CD4-positive, alpha-beta memory T cell (primary cell): ENCODE data around the gene RANBP10. TPM values are rescaled to one million over a fixed set of nuclear protein-coding genes. Genes with fewer than 3 reads are reported as not detected.
A peak's percentile ranks its signal among the peaks of the same experiment; 100 is the strongest.

Source experiments
- CTCF ChIA-PET: fragments of 350-600 bp; sonication (Branson Sonifier 250); formaldehyde crosslinking; loops from one replicate; lab custom pipeline; 2021; ENCODE audit warnings: inconsistent platforms; ENCODE audit not compliant: partially characterized antibody; lab: Charles Lee
- POLR2A ChIA-PET: fragments of 350-600 bp; sonication (Branson Sonifier 250); formaldehyde crosslinking; loops from one replicate; lab custom pipeline; 2021; ENCODE audit not compliant: partially characterized antibody; lab: Charles Lee
- DNase-seq, 5 donors: peaks; one replicate each; pipeline versions ENCODE4 v3.0.0 to v3.0.0-alpha.2; 2020 to 2022; ENCODE audit warnings: mixed read lengths in 1 of 5
- H3K27ac ChIP-seq: one replicate; pipeline ENCODE4 v1.7.0; 2013; ENCODE audit warnings: low read depth, low read length
- H3K27me3 ChIP-seq: 2 replicates; pipeline ENCODE4 v1.7.0; 2013; ENCODE audit warnings: mild to moderate bottlenecking, low read length, moderate library complexity; ENCODE audit not compliant: insufficient read depth
- H3K36me3 ChIP-seq: 2 replicates; pipeline ENCODE4 v1.7.0; 2013; ENCODE audit warnings: mild to moderate bottlenecking, low read length, moderate library complexity; ENCODE audit not compliant: insufficient read depth
- H3K4me1 ChIP-seq: 2 replicates; pipeline ENCODE4 v1.7.0; 2013; ENCODE audit warnings: mild to moderate bottlenecking, low read length, moderate library complexity; ENCODE audit not compliant: insufficient read depth
- H3K4me3 ChIP-seq, 2 donors: one replicate each; pipeline ENCODE4 v1.7.0; 2013; ENCODE audit warnings: low read length in 2 of 2, mild to moderate bottlenecking in 1 of 2
- H3K9me3 ChIP-seq, 2 donors: one replicate each; pipeline ENCODE4 v1.7.0; 2013; ENCODE audit warnings: low read length in 2 of 2, control low read depth in 1 of 2; ENCODE audit not compliant: control insufficient read depth in 1 of 2
- H3K27ac Mint-ChIP-seq, 7 donors: one replicate each; pipeline ENCODE4 v1.8.0; 2020 to 2021; ENCODE audit warnings: mixed read lengths in 7 of 7, mild to moderate bottlenecking in 6 of 7, inconsistent platforms in 3 of 7, moderate library complexity in 3 of 7
- H3K27me3 Mint-ChIP-seq, 2 donors: one replicate each; pipeline ENCODE4 v1.8.0; 2020 to 2021; ENCODE audit warnings: mixed read lengths in 2 of 2
- H3K36me3 Mint-ChIP-seq, 2 donors: one replicate each; pipeline ENCODE4 v1.8.0; 2020 to 2021; ENCODE audit warnings: mixed read lengths in 2 of 2, inconsistent platforms in 1 of 2, mild to moderate bottlenecking in 1 of 2
- H3K4me1 Mint-ChIP-seq, 4 donors: one replicate each; pipeline ENCODE4 v1.8.0; 2020 to 2021; ENCODE audit warnings: mixed read lengths in 4 of 4, mild to moderate bottlenecking in 1 of 4
- H3K4me3 Mint-ChIP-seq, 8 donors: one replicate each; pipeline ENCODE4 v1.8.0; 2020 to 2021; ENCODE audit warnings: mixed read lengths in 8 of 8, mild to moderate bottlenecking in 7 of 8, moderate library complexity in 6 of 8, inconsistent platforms in 3 of 8
- H3K9me3 Mint-ChIP-seq, 8 donors: one replicate each; pipeline ENCODE4 v1.8.0; 2020 to 2021; ENCODE audit warnings: mixed read lengths in 8 of 8, mild to moderate bottlenecking in 5 of 8, inconsistent platforms in 3 of 8, moderate library complexity in 1 of 8
- intact Hi-C: fragments of 100-400 bp; cut with micrococcal nuclease; formaldehyde crosslinking; loops from one replicate; pipeline ENCODE4 v1.15.1; 2023
- polyA plus RNA-seq, 2 donors: library from polyadenylated mRNA; unstranded; fragments of 300-500 nt; fragmentation: Illumina TruSeq; gene quantifications; one replicate each; pipeline ENCODE4 v1.2.3, GENCODE V29; 2021
- total RNA-seq, 2 experiments: library from RNA; stranded (reverse); gene quantifications; one replicate each; pipeline ENCODE4 v1.2.3, GENCODE V29; 2021

Gene RANBP10
- total RNA-seq (10 to 100 TPM; 25.6 to 27.8 TPM), polyA plus RNA-seq (10 to 100 TPM in 1 of 2 donors, 1 to 10 TPM in 1; 7.1 to 14.7 TPM)

- peak; percentile 97 to 99 (median 99) for DNase-seq
- Histone ChIP-seq H3K36me3 (peaks cover 6% of the 10 kb centered on the region), H3K9me3 (no peaks in the 10 kb centered on the region), H3K4me3 (peak within 1 kb of the TSS; percentile 91 to 93), H3K4me1 (peaks cover 43% of the 10 kb centered on the region), H3K27me3 (no peaks in the 10 kb centered on the region), H3K27ac (peak within 1 kb of the TSS; percentile 95)
- Mint-ChIP-seq H3K36me3 (peaks cover 8 to 34% of the 10 kb centered on the region in 2 donors), H3K4me3 (peak within 1 kb of the TSS; percentile 88 to 95 (median 90)), H3K27me3 (no peaks in the 10 kb centered on the region), H3K27ac (peak within 1 kb of the TSS; percentile 85 to 98 (median 95)), H3K9me3 (no peaks in the 10 kb centered on the region), H3K4me1 (peaks cover 26 to 52% (median 36%) of the 10 kb centered on the region in 4 donors)
- intact Hi-C loops = loop anchor here (1.0 to 2.0 kb wide), 11 partner anchors 10 to 325 kb away; partner anchors contain the start of genes ACD, ATP6V0D1, CTCF and GFOD2
- ChIA-PET POLR2A (interaction anchor here (0.6 to 2.5 kb wide), 23 partner anchors 8 to 505 kb away, joined by 3 to 27 read pairs (median 5); partner anchors contain the start of genes ACD, C16orf86, CTCF and DDX28), CTCF (interaction anchor here (0.8 to 2.7 kb wide), 11 partner anchors 9 to 325 kb away, joined by 3 to 47 read pairs (median 4); partner anchors contain the start of genes ATP6V0D1 and GFOD2)
Measured at GRCh38 chr16:67806428-67807147, at the start of gene RANBP10, which contains the start of gene TSNAXIP1. Gene RANBP10 (minus strand): TSS chr16:67806560. CDS start chr16:67806536, 24 bp downstream. Gene TSNAXIP1 (plus strand): TSS chr16:67806889. CDS start chr16:67807150, 261 bp downstream.

DNA sequence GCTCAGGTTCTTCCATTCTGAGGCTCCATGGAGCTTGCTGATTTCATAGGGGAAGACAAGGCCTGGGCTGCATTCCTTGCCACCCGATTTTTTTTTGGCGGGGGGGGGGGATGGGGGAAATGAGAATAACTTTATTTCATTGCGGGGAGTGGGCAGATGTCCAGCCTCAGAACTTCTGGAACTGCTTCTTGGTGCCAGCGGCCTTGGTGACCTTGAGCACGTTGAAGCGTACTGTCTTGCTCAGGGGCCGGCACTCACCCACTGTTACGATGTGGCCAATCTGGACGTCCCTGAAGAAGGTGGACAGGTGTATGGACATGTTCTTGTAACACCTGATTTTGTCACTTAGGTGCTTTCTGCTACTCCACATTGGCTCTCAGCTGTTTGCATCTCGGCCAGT lies 49.4 kb upstream of the RANBP10 start:
- POLR2A ChIA-PET = interaction anchor here (0.6 to 1.4 kb wide), 2 partner anchors 10 to 13 kb away, joined by 3 to 5 read pairs; no protein-coding TSS in a partner anchor
- intact Hi-C loops = no loop called here
- H3K27ac Mint-ChIP-seq = peak overlapping the region in 3 of 7 donors; percentile 10 to 50 (median 19)

GRCh38 chr16:67853670-67854069 lies 47.3 kb upstream of the RANBP10 start:
- no peaks in the 10 kb centered on the region for H3K9me3 ChIP-seq
- intact Hi-C loops = no loop called here
- ChIA-PET CTCF (no interaction called here), POLR2A (no interaction called here)
- H3K36me3 Mint-ChIP-seq = peaks cover 0 to 7% of the 10 kb centered on the region in 2 donors
- no peak overlapping the region for H3K27ac ChIP-seq
- H3K27me3 ChIP-seq = no peaks in the 10 kb centered on the region
- H3K4me3 ChIP-seq = no peak overlapping the region
- DNase-seq = no peak
- no peak overlapping the region for H3K27ac Mint-ChIP-seq
- no peaks in the 10 kb centered on the region for H3K36me3 ChIP-seq
- no peaks in the 10 kb centered on the region for H3K27me3 Mint-ChIP-seq
- no peak overlapping the region for H3K4me3 Mint-ChIP-seq
- no peaks in the 10 kb centered on the region for H3K9me3 Mint-ChIP-seq
- H3K4me1 ChIP-seq = peaks cover 22% of the 10 kb centered on the region
- peaks cover 21 to 39% (median 35%) of the 10 kb centered on the region in 4 donors for H3K4me1 Mint-ChIP-seq

More for the DNA sequence above, 49.4 kb upstream of the RANBP10 start:
- H3K36me3 ChIP-seq = peaks cover 4% of the 10 kb centered on the region
- no peak overlapping the region for H3K4me3 ChIP-seq
- Mint-ChIP-seq H3K4me3 (no peak overlapping the region), H3K4me1 (peaks cover 20 to 41% (median 31%) of the 10 kb centered on the region in 4 donors), H3K9me3 (no peaks in the 10 kb centered on the region), H3K36me3 (peaks cover 0 to 8% of the 10 kb centered on the region in 2 donors), H3K27me3 (no peaks in the 10 kb centered on the region)
- CTCF ChIA-PET = interaction anchor here (0.5 to 3.9 kb wide), 5 partner anchors 9 to 44 kb away, joined by 3 to 17 read pairs (median 3); partner anchors contain the start of gene NUTF2
- peaks cover 24% of the 10 kb centered on the region for H3K4me1 ChIP-seq
- no peaks in the 10 kb centered on the region for H3K27me3 ChIP-seq
- DNase-seq = no peak
- H3K27ac ChIP-seq = no peak overlapping the region
- no peaks in the 10 kb centered on the region for H3K9me3 ChIP-seq

- H3K4me3 ChIP-seq = no peak overlapping the region
- Mint-ChIP-seq H3K4me1 (peaks cover 31 to 48% (median 40%) of the 10 kb centered on the region in 4 donors), H3K9me3 (peaks cover 0 to 1% (median 0%) of the 10 kb centered on the region in 8 donors), H3K27me3 (no peaks in the 10 kb centered on the region), H3K36me3 (peaks cover 0 to 8% of the 10 kb centered on the region in 2 donors), H3K27ac (peak overlapping the region in 6 of 7 donors; percentile 70 to 92 (median 84)), H3K4me3 (peak overlapping the region; percentile 83 to 91 (median 87))
- no peaks in the 10 kb centered on the region for H3K36me3 ChIP-seq
- intact Hi-C loops = no loop called here
- peak overlapping the region; percentile 80 for H3K27ac ChIP-seq
- CTCF ChIA-PET = interaction anchor here (0.6 to 1.6 kb wide), 3 partner anchors 32 to 327 kb away, joined by 3 to 5 read pairs (median 3); no protein-coding TSS in a partner anchor
- POLR2A ChIA-PET = interaction anchor here (0.7 to 1.5 kb wide), 4 partner anchors 14 to 188 kb away, joined by 3 to 6 read pairs (median 3); partner anchors contain the start of gene ACD
- no peaks in the 10 kb centered on the region for H3K27me3 ChIP-seq
- H3K4me1 ChIP-seq = peaks cover 46% of the 10 kb centered on the region
- DNase-seq = no peak
- no peaks in the 10 kb centered on the region for H3K9me3 ChIP-seq
Measured at GRCh38 chr16:67848118-67848517, 41.8 kb upstream of the RANBP10 start.

DNA sequence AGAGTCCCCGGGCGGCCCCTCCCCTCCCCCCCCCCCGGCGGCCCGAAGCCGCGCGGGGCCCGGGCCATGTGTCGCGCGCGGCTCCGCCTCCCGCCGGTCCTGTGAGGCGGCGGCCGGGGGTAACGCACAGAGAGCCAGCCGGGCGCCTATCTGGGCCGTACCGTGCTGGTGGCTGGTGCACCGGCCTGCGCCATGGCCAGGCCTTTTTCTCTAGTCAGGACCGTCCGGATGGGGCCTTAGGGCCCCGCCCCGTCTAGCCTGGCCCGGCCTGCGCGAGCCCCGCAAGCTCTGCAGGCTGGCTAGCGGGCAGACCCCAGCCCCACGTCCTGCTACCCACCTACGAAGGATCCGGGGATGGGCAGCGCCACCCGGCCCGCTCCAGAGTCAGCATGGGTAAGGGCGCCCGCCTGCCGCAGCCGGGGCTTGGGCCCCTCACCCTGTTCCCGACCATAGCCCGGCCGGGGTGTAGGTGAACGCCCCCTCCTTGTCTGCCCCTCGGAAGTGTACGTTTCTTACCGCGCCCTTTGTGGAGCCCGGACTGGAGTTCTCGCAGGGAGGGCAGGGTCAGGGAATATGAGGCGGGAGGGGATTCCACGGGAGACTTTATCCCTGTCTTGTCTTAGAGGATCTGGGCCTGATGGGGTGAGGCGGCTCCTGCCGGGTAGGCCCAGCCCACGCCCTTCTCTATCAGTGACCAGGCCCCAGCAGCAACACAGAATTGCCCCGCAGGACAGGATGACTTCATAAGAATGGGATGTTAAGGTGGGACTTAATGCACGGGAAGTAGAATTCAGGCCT lies 40.9 kb upstream of the RANBP10 start, which contains the start of gene CENPT:
TSS of gene CENPT (minus strand) at position 630 of the 798 bp plus-strand sequence. CDS start 13,834 bp downstream, outside the sequence.
- H3K4me3 ChIP-seq = peak within 1 kb of the TSS; percentile 86 to 90
- Mint-ChIP-seq H3K9me3 (peaks cover 0 to 2% (median 0%) of the 10 kb centered on the region in 8 donors), H3K4me1 (peaks cover 31 to 53% (median 44%) of the 10 kb centered on the region in 4 donors), H3K36me3 (peaks cover 0 to 15% of the 10 kb centered on the region in 2 donors), H3K27me3 (no peaks in the 10 kb centered on the region), H3K27ac (peak within 1 kb of the TSS; percentile 84 to 98 (median 92)), H3K4me3 (peak within 1 kb of the TSS; percentile 87 to 94 (median 89))
- intact Hi-C loops = no loop called here
- CTCF ChIA-PET = interaction anchor here (1.1 to 2.1 kb wide), 6 partner anchors 9 to 366 kb away, joined by 3 to 8 read pairs (median 5); partner anchors contain the start of genes ATP6V0D1 and NRN1L
- POLR2A ChIA-PET = interaction anchor here (1.2 to 5.2 kb wide), 8 partner anchors 18 to 187 kb away, joined by 3 to 44 read pairs (median 6); partner anchors contain the start of genes ACD, EDC4, GFOD2 and PARD6A
- no peaks in the 10 kb centered on the region for H3K9me3 ChIP-seq
- H3K4me1 ChIP-seq = peaks cover 46% of the 10 kb centered on the region
- no peaks in the 10 kb centered on the region for H3K36me3 ChIP-seq
- H3K27me3 ChIP-seq = no peaks in the 10 kb centered on the region
- DNase-seq = peak in 1 of 5 donors; percentile 55
- peak within 1 kb of the TSS; percentile 80 for H3K27ac ChIP-seq
